ENCODE measurements around the gene ASCL5.

GRCh38 chr1:201171063-201172036 lies 44.4 kb upstream of the ASCL5 start:
- TF ChIP-seq POLR2AphosphoS5 (IDR thresholded peaks at IDR 0.05; ENCODE audit: borderline replicate concordance, low read depth, low read length) (no peak), EZH2 (IDR thresholded peaks at IDR 0.05) (no peak)
